ENCODE measurements around the gene CAVIN4.

Gene CAVIN4

GRCh38 chr9:100626949-100627348 is 49.1 kb downstream of the CAVIN4 start:
- H3K79me1 ChIP-seq (ENCODE audit: low read length), result no peaks in the 10 kb centered on the region
- no CpG with 5 or more reads among the region's 1 CpG for WGBS (ENCODE audit: extremely low coverage, insufficient coverage, low lambda C conversion rate)
- H3K4me3 ChIP-seq (ENCODE audit: low read length), result no peak overlapping the region
- no peak overlapping the region for H3K4ac ChIP-seq (ENCODE audit: low read depth, low read length)
- H3K27me3 ChIP-seq (ENCODE audit: insufficient read depth, low read length, poor library complexity), result no peaks in the 10 kb centered on the region
- no peak overlapping the region for H3K18ac ChIP-seq (ENCODE audit: low read length)
- H3K23ac ChIP-seq (ENCODE audit: low read length), result no peak overlapping the region
- H3K4me2 ChIP-seq (ENCODE audit: low read length), result no peak overlapping the region
- no peaks in the 10 kb centered on the region for H3K4me1 ChIP-seq (ENCODE audit: control insufficient read depth, low read depth, low read length)
- H2BK120ac ChIP-seq (ENCODE audit: low read depth, low read length), result no peak overlapping the region
- H3K56ac ChIP-seq (ENCODE audit: low read length), result no peak overlapping the region
- H4K5ac ChIP-seq (ENCODE audit: low read length), result no peak overlapping the region
- H3K9ac ChIP-seq (ENCODE audit: low read length), result no peak overlapping the region
- DNase-seq, result no peak
- no peak overlapping the region for H4K8ac ChIP-seq (ENCODE audit: low read depth, low read length)
- no peaks in the 10 kb centered on the region for H3K79me2 ChIP-seq (ENCODE audit: control insufficient read depth, insufficient read depth, low read length)
- no peaks in the 10 kb centered on the region for H3K36me3 ChIP-seq (ENCODE audit: control insufficient read depth, insufficient read depth, low read length)
- no peak overlapping the region for H2AK5ac ChIP-seq (ENCODE audit: low read length)
- H2BK15ac ChIP-seq (replicated peaks; ENCODE audit: low read depth), result no peak overlapping the region
- no peak overlapping the region for H3K27ac ChIP-seq (ENCODE audit: low read depth, low read length)
- no peak overlapping the region for H2BK5ac ChIP-seq (ENCODE audit: low read length)

DNA sequence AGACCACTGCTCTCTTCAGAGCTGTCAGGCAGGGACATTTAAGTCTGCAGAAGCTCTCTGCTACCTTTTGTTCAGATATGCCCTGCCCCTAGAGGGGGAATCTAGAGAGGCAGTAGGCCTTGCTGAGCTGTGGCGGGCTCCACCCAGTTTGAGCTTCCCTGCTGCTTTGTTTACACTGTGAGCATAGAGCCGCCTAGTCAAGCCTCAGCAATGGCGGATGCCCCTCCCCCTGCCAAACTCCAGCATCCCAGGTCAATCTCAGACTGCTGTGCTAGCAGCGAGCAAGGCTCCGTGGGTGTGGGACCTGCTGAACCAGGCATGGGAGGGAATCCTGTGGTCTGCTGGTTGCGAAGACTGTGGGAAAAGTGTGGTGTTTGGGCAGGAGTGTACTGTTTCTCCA is 59.9 kb downstream of the CAVIN4 start:
- H3K23ac ChIP-seq (ENCODE audit: low read length), result no peak overlapping the region
- no peaks in the 10 kb centered on the region for H3K27me3 ChIP-seq (ENCODE audit: insufficient read depth, low read length, poor library complexity)
- H3K79me2 ChIP-seq (ENCODE audit: control insufficient read depth, insufficient read depth, low read length), result no peaks in the 10 kb centered on the region
- no peak overlapping the region for H2BK120ac ChIP-seq (ENCODE audit: low read depth, low read length)
- H3K27ac ChIP-seq (ENCODE audit: low read depth, low read length), result no peak overlapping the region
- no peak overlapping the region for H2BK5ac ChIP-seq (ENCODE audit: low read length)
- H3K4me1 ChIP-seq (ENCODE audit: control insufficient read depth, low read depth, low read length), result peaks cover 3% of the 10 kb centered on the region
- no peaks in the 10 kb centered on the region for H3K36me3 ChIP-seq (ENCODE audit: control insufficient read depth, insufficient read depth, low read length)
- no CpG with 5 or more reads among the region's 6 CpGs for WGBS (ENCODE audit: extremely low coverage, insufficient coverage, low lambda C conversion rate)
- no peak overlapping the region for H2AK5ac ChIP-seq (ENCODE audit: low read length)
- no peak overlapping the region for H3K9ac ChIP-seq (ENCODE audit: low read length)
- no peak overlapping the region for H3K4ac ChIP-seq (ENCODE audit: low read depth, low read length)
- no peak overlapping the region for H3K18ac ChIP-seq (ENCODE audit: low read length)
- no peak overlapping the region for H2BK15ac ChIP-seq (replicated peaks; ENCODE audit: low read depth)
- H3K79me1 ChIP-seq (ENCODE audit: low read length), result no peaks in the 10 kb centered on the region
- no peak overlapping the region for H3K4me3 ChIP-seq (ENCODE audit: low read length)
- H3K4me2 ChIP-seq (ENCODE audit: low read length), result no peak overlapping the region
- no peak overlapping the region for H4K8ac ChIP-seq (ENCODE audit: low read depth, low read length)
- no peak overlapping the region for H4K5ac ChIP-seq (ENCODE audit: low read length)
- H3K56ac ChIP-seq (ENCODE audit: low read length), result peak overlapping the region; percentile 67
- peak; percentile 91 for DNase-seq

All from mesendoderm (in vitro differentiated cells).